ENCODE data around the gene TPCN1. TPM values are rescaled to one million over a fixed set of nuclear protein-coding genes. Genes with fewer than 3 reads are reported as not detected.

TPCN1 gene
- total and polyA plus RNA-seq, 2 donors: 19.3 to 39.3 TPM

DNA sequence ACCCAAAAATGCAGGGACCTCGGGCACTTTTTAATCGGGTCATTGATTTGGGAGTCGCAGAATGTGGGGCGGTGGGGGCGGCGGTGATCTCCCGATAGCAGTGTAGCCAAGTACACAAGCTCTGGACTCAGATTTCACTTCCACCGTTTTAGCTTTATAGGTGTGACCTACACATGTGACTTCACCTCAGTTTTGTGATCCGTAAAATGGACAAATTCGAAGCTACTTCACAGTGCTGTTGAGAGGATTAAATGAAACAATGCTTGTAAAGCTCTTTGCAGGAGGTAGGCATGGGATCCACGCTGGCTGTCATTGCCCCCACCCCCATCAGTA lies 35.3 kb upstream of the TPCN1 start:
- Histone ChIP-seq H3K4me3 (ENCODE audit: low read depth, low read length) (peak overlapping the region; percentile 75), H3K36me3 (ENCODE audit: insufficient read depth) (no peaks in the 10 kb centered on the region), H3K4me1 (ENCODE audit: insufficient read depth) (no peaks in the 10 kb centered on the region), H3K27ac (ENCODE audit: low read depth) (no peak overlapping the region)
- DNase-seq (ENCODE audit: extremely low spot score): no peak
- WGBS: 5% methylated on average over 11 of the region's 11 CpGs

GRCh38 chr12:113186666-113187325 lies 34.5 kb upstream of the TPCN1 start:
- no peaks in the 10 kb centered on the region for H3K36me3 ChIP-seq (ENCODE audit: insufficient read depth)
- H3K27ac ChIP-seq (ENCODE audit: low read depth): no peak overlapping the region
- 82% methylated on average over 16 of the region's 16 CpGs for WGBS
- H3K4me3 ChIP-seq (ENCODE audit: low read depth, low read length): no peak overlapping the region
- DNase-seq (ENCODE audit: extremely low spot score): no peak
- no peaks in the 10 kb centered on the region for H3K4me1 ChIP-seq (ENCODE audit: insufficient read depth)

DNA sequence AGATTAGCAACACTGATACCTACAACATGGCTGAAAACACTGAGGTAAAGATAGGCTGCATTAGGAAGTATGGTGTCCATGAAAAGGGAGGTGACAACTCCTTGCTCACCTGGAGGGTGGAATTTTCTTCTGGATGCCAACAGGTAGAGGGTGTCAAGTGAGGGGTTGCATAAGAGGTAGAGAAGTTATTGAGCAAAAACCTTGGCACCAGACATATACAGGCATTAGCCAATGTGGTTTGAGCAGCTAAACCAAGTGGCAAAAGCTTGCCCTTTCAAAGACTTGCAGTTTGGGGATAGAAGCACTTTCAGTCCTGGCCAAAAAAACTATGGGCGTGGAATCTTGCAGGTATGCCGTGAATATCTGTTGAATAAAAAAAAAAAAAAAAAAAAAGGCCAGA lies 31.9 kb upstream of the TPCN1 start:
- Histone ChIP-seq H3K4me3 (ENCODE audit: low read depth, low read length) (no peak overlapping the region), H3K27ac (ENCODE audit: low read depth) (no peak overlapping the region), H3K4me1 (ENCODE audit: insufficient read depth) (no peaks in the 10 kb centered on the region), H3K36me3 (ENCODE audit: insufficient read depth) (no peaks in the 10 kb centered on the region)
- 90% methylated on average over 2 of the region's 2 CpGs for WGBS
- DNase-seq (ENCODE audit: extremely low spot score): no peak

GRCh38 chr12:113190761-113191160 lies 30.5 kb upstream of the TPCN1 start:
- 85% methylated on average over 4 of the region's 4 CpGs for WGBS
- no peaks in the 10 kb centered on the region for H3K36me3 ChIP-seq (ENCODE audit: insufficient read depth)
- H3K4me1 ChIP-seq (ENCODE audit: insufficient read depth): no peaks in the 10 kb centered on the region
- no peak overlapping the region for H3K4me3 ChIP-seq (ENCODE audit: low read depth, low read length)
- H3K27ac ChIP-seq (ENCODE audit: low read depth): no peak overlapping the region
- no peak for DNase-seq (ENCODE audit: extremely low spot score)

GRCh38 chr12:113191227-113191626 lies 30.0 kb upstream of the TPCN1 start:
- Histone ChIP-seq H3K36me3 (ENCODE audit: insufficient read depth) (no peaks in the 10 kb centered on the region), H3K4me1 (ENCODE audit: insufficient read depth) (no peaks in the 10 kb centered on the region), H3K4me3 (ENCODE audit: low read depth, low read length) (no peak overlapping the region), H3K27ac (ENCODE audit: low read depth) (no peak overlapping the region)
- DNase-seq (ENCODE audit: extremely low spot score): no peak
- WGBS: 93% methylated on average over 19 of the region's 19 CpGs

- Histone ChIP-seq H3K27ac (ENCODE audit: low read depth) (no peak overlapping the region), H3K36me3 (ENCODE audit: insufficient read depth) (no peaks in the 10 kb centered on the region), H3K4me3 (ENCODE audit: low read depth, low read length) (no peak overlapping the region), H3K4me1 (ENCODE audit: insufficient read depth) (no peaks in the 10 kb centered on the region)
- WGBS: 76% methylated on average over 4 of the region's 4 CpGs
- DNase-seq (ENCODE audit: extremely low spot score): no peak
Measured at GRCh38 chr12:113194971-113195391, 26.3 kb upstream of the TPCN1 start.

DNA sequence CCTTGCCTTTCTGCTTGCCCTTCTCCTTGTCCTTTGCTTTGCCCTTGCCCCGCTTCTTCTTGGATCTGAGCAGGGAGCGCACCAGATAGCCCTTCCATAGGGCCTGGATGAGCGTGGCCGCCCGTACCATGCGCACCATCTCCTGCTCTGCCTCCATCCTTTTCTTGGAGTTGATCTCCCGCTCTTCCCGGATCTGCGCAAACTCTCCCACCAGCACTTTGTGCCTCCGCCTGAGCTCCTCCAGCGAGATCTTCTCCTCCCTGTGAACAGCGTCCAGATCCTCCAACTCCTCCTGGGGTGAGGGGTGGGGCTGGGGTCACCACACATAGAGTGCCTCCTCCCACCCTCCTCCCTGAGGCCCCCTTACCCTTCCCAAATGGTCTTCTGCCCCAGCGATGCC lies 25.7 kb upstream of the TPCN1 start:
- Histone ChIP-seq H3K36me3 (ENCODE audit: insufficient read depth) (no peaks in the 10 kb centered on the region), H3K4me3 (ENCODE audit: low read depth, low read length) (no peak overlapping the region), H3K4me1 (ENCODE audit: insufficient read depth) (no peaks in the 10 kb centered on the region), H3K27ac (ENCODE audit: low read depth) (no peak overlapping the region)
- no peak for DNase-seq (ENCODE audit: extremely low spot score)
- WGBS: 94% methylated on average over 13 of the region's 13 CpGs

GRCh38 chr12:113196582-113196981 lies 24.7 kb upstream of the TPCN1 start:
- no peaks in the 10 kb centered on the region for H3K36me3 ChIP-seq (ENCODE audit: insufficient read depth)
- no peak overlapping the region for H3K4me3 ChIP-seq (ENCODE audit: low read depth, low read length)
- no peak for DNase-seq (ENCODE audit: extremely low spot score)
- H3K27ac ChIP-seq (ENCODE audit: low read depth): no peak overlapping the region
- WGBS: 78% methylated on average over 7 of the region's 7 CpGs
- H3K4me1 ChIP-seq (ENCODE audit: insufficient read depth): no peaks in the 10 kb centered on the region

GRCh38 chr12:113196990-113197389 lies 24.3 kb upstream of the TPCN1 start:
- H3K27ac ChIP-seq (ENCODE audit: low read depth): no peak overlapping the region
- no peak overlapping the region for H3K4me3 ChIP-seq (ENCODE audit: low read depth, low read length)
- 19% methylated on average over 4 of the region's 4 CpGs for WGBS
- no peaks in the 10 kb centered on the region for H3K36me3 ChIP-seq (ENCODE audit: insufficient read depth)
- no peaks in the 10 kb centered on the region for H3K4me1 ChIP-seq (ENCODE audit: insufficient read depth)
- no peak for DNase-seq (ENCODE audit: extremely low spot score)

- H3K36me3 ChIP-seq (ENCODE audit: insufficient read depth): no peaks in the 10 kb centered on the region
- WGBS: 93% methylated on average over 8 of the region's 8 CpGs
- DNase-seq (ENCODE audit: extremely low spot score): no peak
- no peaks in the 10 kb centered on the region for H3K4me1 ChIP-seq (ENCODE audit: insufficient read depth)
- H3K27ac ChIP-seq (ENCODE audit: low read depth): no peak overlapping the region
- no peak overlapping the region for H3K4me3 ChIP-seq (ENCODE audit: low read depth, low read length)
Measured at GRCh38 chr12:113197518-113198077, 23.7 kb upstream of the TPCN1 start.

DNA sequence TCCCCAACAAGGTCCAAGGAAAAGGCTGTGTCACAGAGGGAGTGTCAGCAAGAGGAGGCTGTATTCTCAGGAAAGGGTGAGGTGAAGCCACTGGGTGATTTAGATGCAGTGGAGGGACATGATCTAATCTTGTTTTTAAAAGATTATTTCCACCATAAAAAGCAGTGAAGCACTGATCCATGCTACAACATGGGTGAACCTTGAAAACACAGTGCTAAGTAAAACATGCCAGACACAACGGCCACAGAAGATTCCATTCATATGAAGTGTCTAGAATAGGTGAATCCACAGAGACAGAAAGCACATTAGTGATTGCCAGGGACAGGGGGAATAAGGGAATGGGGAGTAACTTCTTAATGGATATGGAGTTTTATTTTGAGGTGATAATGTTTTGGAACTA lies 23.0 kb upstream of the TPCN1 start:
- Histone ChIP-seq H3K36me3 (ENCODE audit: insufficient read depth) (no peaks in the 10 kb centered on the region), H3K4me3 (ENCODE audit: low read depth, low read length) (no peak overlapping the region), H3K4me1 (ENCODE audit: insufficient read depth) (no peaks in the 10 kb centered on the region), H3K27ac (ENCODE audit: low read depth) (no peak overlapping the region)
- DNase-seq (ENCODE audit: extremely low spot score): no peak
- WGBS: 70% methylated on average over 1 of the region's 1 CpG

DNA sequence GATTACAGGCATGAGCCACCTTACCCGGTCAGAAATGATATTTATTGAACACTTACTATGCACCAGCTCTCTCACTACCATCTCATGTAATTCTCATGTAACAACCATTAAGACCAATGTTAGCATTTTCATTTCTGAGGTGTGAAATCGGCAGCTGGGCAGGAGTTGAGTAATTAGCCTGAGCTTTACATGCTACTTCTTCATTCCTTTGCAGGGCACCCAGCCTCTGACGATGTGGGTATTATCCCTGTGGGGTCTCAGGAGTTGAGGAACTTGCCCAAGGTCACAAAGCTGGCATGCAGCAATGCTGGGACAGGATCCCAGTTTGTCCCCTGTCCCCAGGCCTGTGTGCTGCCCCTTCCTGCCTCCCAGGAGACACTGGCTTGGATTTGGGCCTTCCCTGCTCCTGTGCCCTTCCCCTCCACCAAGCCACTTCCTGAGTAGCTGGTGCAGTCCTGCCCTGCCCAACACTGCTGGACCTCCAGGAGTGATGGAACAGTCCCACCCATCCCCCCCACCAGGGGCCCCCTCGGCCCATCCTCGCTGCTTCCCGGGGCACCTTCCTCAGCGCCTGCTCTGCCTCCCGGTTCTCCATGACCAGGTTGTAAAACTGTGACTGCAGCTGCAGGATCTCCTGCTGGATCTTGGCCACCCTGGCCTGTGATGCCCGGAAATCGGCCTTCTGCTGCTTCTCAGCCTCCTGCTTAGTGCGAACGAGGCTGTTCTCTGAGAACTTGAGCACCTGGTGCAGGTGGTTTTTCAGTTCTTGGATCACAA lies 21.1 kb upstream of the TPCN1 start:
- H3K4me3 ChIP-seq (ENCODE audit: low read depth, low read length): no peak overlapping the region
- 78% methylated on average over 12 of the region's 12 CpGs for WGBS
- DNase-seq (ENCODE audit: extremely low spot score): no peak

DNA sequence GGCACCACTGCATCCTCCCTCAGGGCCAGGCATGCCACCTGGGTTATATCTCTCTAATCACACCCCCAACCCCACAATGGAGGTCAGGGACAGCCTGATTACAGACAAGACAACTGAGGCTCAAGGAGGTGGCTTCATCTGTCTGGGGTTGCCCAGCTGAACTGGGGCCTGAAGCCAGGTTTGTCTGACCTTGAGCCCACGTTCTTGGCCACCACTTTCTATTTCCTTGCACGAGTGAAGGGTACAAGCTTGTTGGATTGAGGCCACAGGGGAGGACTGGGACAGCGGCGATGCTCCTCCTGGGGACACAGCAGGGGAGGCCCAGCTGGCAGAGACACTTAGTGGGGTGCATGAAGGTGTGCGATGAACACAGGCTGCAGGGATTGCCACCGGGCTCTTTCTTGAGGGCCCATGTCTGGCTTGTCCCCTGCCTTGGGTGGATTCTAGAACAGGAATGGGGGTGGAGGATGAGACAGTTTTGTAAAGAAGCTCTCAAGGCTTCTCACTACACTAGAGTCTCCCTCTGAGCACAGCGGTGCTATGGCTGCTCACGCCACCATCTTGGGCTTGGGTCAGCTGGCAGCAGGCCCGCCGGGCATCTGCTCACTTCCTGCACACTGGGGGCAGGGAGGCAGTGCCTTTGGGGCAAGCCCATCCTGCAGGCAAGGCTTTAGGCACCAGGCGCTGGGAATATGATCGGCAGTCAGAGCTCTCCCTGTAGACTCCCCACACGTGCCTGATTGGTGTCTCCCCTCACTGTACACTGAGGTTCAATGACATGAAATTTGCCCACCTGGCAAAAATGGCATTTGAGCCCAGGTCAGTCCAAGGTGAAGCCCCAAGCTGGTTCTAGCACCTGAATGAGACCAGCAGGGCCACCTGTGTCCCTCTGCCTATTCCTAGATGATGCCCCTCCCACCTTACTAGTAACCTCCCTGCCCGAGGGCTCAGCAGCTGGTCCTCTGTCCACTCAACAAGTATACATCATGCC lies 19.8 kb upstream of the TPCN1 start:
- no peak for DNase-seq (ENCODE audit: extremely low spot score)
- Histone ChIP-seq H3K27ac (ENCODE audit: low read depth) (no peak overlapping the region), H3K4me3 (ENCODE audit: low read depth, low read length) (no peak overlapping the region), H3K36me3 (ENCODE audit: insufficient read depth) (no peaks in the 10 kb centered on the region), H3K4me1 (ENCODE audit: insufficient read depth) (no peaks in the 10 kb centered on the region)
- WGBS: 88% methylated on average over 14 of the region's 14 CpGs

More for the DNA sequence above, 21.1 kb upstream of the TPCN1 start:
- Histone ChIP-seq H3K4me1 (ENCODE audit: insufficient read depth) (no peaks in the 10 kb centered on the region), H3K36me3 (ENCODE audit: insufficient read depth) (no peaks in the 10 kb centered on the region), H3K27ac (ENCODE audit: low read depth) (no peak overlapping the region)
